ENCODE results near the gene CPLX4.

CPLX4 gene

GRCh38 chr18:59306640-59307039, 11.8 kb downstream of the CPLX4 start:
- DNase-seq (ENCODE audit: low spot score), result no peak

- DNase-seq (ENCODE audit: low spot score), result no peak
Observed at GRCh38 chr18:59305295-59305694, 13.2 kb downstream of the CPLX4 start.

- DNase-seq (ENCODE audit: low spot score), result no peak
Observed at GRCh38 chr18:59303656-59304195, 14.7 kb downstream of the CPLX4 start.

GRCh38 chr18:59303006-59303405, 15.4 kb downstream of the CPLX4 start:
- no peak for DNase-seq (ENCODE audit: low spot score)

- DNase-seq (ENCODE audit: low spot score), result no peak
Observed at GRCh38 chr18:59301929-59302328, 16.5 kb downstream of the CPLX4 start.

GRCh38 chr18:59300676-59301285, 17.7 kb downstream of the CPLX4 start:
- no peak for DNase-seq (ENCODE audit: low spot score)

- no peak for DNase-seq (ENCODE audit: low spot score)
Observed at GRCh38 chr18:59298871-59299270, 19.6 kb downstream of the CPLX4 start.

GRCh38 chr18:59293317-59293716, 25.1 kb downstream of the CPLX4 start:
- DNase-seq (ENCODE audit: low spot score), result no peak

GRCh38 chr18:59286341-59286740, 32.1 kb downstream of the CPLX4 start:
- DNase-seq (ENCODE audit: low spot score), result no peak

- DNase-seq (ENCODE audit: low spot score), result no peak
Observed at GRCh38 chr18:59282341-59282740, 36.1 kb downstream of the CPLX4 start.

GRCh38 chr18:59279722-59280121, 38.7 kb downstream of the CPLX4 start:
- no peak for DNase-seq (ENCODE audit: low spot score)

- no peak for DNase-seq (ENCODE audit: low spot score)
Observed at GRCh38 chr18:59279193-59279592, 39.3 kb downstream of the CPLX4 start.

GRCh38 chr18:59278793-59279192, 39.7 kb downstream of the CPLX4 start:
- DNase-seq (ENCODE audit: low spot score), result no peak

- no peak for DNase-seq (ENCODE audit: low spot score)
Observed at GRCh38 chr18:59276047-59276446, 42.4 kb downstream of the CPLX4 start.

- no peak for DNase-seq (ENCODE audit: low spot score)
Observed at GRCh38 chr18:59275406-59275949, 43.0 kb downstream of the CPLX4 start.

GRCh38 chr18:59274533-59274928, 43.9 kb downstream of the CPLX4 start:
- no peak for DNase-seq (ENCODE audit: low spot score)

GRCh38 chr18:59273759-59274532, 44.5 kb downstream of the CPLX4 start:
- no peak for DNase-seq (ENCODE audit: low spot score)

- DNase-seq (ENCODE audit: low spot score), result no peak
Observed at GRCh38 chr18:59272891-59273758, 45.3 kb downstream of the CPLX4 start, which contains the start of gene RAX. TSS of gene RAX (minus strand) at chr18:59273454. CDS start at chr18:59273206, 248 bp downstream.

GRCh38 chr18:59272221-59272888, 46.1 kb downstream of the CPLX4 start:
- DNase-seq (ENCODE audit: low spot score), result no peak

- DNase-seq (ENCODE audit: low spot score), result no peak
Observed at GRCh38 chr18:59271606-59272220, 46.7 kb downstream of the CPLX4 start.

GRCh38 chr18:59270689-59271257, 47.7 kb downstream of the CPLX4 start:
- DNase-seq (ENCODE audit: low spot score), result no peak

Measured in putamen (tissue), 1 donor.